HG02885 (cell line): ENCODE data around the gene RRAS2.
"Not testable (repeated sequence)": the region's sequence is repeated elsewhere in the genome, so short reads cannot be mapped to it uniquely, and the experiment has no call there.

Experiments
- ATAC-seq: cut with Tn5 transposase; IDR thresholded peaks from one replicate; pipeline ENCODE4 v1.9.1; 2021; ENCODE audit warnings: mild to moderate bottlenecking; ENCODE audit not compliant: unreplicated experiment, poor library complexity

Gene RRAS2

DNA sequence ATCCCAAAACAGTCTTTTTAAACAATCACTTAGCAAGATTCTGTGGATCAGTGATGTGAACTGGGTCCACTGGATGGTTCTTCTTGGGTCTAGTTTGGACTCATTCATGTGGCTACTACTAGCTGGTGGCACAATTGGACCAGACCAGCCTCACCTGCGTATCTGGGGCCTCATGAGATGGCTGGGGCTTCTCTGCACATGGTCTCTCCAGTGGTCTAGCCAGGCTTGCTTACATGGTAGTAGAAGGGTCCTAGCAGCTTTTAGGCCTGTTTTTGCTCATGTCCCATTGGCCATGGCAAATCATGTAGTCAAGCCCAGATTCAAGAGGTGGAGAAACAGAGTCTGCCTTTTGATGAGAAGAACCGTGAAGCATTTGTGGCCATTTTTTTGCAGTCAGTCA is 94.0 kb downstream of the RRAS2 start:
- ATAC-seq, result no peak

DNA sequence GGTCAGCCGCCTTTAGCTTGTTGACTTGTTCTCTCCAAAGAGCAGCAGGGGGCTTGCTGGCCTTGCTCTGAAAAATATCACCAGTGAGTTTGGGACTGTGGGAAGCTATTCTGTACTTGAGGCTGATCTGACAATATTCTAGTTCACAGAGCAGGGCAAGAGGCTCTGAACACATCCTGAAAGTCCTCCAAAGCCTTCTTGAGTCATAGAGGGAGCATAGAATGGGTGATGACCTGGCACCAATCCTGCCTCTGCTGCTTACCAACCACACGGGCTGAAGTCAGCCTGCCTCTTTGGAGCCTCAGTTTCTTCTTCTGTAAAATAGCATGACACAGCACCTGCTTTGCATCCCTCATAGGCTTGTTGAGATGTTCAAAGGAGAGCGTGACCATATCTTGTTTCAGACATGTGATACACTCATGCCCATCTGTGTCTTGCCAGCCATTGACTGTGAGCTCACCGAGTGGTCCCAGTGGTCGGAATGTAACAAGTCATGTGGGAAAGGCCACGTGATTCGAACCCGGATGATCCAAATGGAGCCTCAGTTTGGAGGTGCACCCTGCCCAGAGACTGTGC is 96.6 kb downstream of the RRAS2 start:
- ATAC-seq, result no peak

DNA sequence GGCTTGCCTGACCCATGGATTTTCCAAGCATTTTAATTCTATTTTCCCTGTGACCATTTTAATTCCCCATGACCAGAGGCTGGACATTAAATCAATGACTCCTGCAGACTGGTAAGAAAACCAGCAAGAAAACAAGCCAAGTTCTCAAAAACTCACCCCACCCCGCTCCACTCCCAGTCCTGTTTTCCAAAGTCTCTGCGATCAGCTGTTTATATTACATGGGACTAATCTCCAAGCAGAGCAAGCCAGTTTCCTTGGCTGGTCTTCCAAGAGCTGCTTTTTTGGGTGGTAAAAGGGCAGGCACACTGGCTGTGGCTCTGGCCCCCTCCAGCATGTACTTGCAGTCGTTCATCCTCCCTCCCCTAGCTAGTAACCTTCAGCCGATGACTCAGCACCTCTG is 97.9 kb downstream of the RRAS2 start:
- ATAC-seq, result no peak

DNA sequence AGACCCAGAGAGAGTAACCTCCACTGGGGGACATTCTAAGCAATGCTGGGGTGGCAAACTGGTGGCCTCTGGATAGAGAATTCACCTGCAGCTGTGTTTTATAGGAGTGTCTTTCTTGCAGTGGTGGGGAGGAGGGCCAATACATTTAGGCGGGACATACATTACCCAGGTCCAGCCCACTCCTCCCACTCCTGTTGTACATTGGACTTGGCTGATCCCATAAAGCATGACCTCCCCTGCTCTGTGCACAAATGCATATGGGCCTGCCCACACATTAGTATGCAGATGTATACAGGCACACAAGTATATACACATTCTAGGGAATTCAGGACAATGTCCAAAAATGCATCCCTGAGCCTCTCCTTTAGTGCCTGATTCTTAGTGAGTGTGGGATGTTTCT is 99.1 kb downstream of the RRAS2 start:
- ATAC-seq, result no peak

DNA sequence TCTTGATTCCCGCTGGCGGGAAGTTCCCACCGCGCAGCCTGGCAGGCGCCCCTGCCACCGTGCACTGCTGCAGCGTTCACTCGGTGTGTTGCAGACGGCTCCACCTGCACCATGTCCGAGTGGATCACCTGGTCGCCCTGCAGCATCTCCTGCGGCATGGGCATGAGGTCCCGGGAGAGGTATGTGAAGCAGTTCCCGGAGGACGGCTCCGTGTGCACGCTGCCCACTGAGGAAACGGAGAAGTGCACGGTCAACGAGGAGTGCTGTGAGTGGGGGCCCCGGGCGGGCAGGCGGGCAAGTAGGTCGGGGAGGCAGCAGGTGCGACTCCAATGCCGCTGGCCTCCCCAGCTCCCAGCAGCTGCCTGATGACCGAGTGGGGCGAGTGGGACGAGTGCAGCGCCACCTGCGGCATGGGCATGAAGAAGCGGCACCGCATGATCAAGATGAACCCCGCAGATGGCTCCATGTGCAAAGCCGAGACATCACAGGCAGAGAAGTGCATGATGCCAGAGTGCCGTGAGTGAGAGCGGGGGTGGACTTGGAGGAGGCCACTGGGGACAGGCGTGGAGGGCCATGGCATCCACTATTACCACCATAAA is 99.7 kb downstream of the RRAS2 start:
- ATAC-seq, result no peak

DNA sequence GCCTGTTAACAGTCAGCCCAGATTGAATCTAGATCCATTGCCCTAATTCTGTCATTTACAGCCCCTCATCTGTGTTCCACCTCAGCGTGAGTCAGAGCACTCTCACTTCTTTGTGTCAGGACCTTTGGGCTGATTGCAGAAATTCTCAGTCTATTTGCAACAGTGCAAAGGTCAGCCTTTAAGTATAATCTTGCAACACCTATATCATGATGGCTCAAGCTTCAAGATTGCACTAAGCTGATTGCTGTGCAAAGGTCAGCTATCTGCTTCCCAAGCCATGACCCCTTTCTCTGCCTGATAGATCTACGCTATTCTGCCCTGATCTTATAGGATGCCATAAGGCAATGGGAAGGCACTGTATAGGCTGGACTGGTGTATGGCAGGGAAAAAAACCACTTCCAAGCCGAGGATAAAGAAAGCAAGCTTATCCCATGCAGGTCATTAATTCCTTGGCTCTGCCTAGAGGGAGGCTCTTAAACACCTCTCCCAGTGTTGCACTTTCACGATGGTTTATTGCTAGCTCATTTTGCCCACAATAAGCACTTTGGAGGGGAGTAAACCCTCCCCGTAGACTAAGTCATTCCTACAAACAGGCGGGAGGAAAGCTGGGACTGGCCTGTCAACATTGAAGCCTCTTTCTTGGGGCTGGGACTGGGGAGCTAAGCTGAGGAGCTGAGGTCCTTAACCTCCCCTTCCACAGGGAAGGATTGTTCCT is 100.6 kb downstream of the RRAS2 start:
- no peak for ATAC-seq

DNA sequence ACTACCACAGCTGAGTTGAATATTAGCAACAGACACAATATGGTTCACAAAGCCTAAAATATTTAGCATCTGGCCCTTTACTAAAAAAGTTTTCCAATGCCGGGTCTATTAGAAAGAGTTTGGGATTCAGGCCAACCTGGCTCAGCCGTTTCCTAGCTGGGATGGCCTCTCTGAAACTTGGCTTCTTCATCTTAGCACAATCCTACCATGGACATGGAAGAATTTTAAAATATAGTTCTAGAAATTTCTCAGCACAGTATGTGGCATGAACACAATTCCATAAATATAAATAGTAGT is 103.8 kb downstream of the RRAS2 start:
- no peak for ATAC-seq

DNA sequence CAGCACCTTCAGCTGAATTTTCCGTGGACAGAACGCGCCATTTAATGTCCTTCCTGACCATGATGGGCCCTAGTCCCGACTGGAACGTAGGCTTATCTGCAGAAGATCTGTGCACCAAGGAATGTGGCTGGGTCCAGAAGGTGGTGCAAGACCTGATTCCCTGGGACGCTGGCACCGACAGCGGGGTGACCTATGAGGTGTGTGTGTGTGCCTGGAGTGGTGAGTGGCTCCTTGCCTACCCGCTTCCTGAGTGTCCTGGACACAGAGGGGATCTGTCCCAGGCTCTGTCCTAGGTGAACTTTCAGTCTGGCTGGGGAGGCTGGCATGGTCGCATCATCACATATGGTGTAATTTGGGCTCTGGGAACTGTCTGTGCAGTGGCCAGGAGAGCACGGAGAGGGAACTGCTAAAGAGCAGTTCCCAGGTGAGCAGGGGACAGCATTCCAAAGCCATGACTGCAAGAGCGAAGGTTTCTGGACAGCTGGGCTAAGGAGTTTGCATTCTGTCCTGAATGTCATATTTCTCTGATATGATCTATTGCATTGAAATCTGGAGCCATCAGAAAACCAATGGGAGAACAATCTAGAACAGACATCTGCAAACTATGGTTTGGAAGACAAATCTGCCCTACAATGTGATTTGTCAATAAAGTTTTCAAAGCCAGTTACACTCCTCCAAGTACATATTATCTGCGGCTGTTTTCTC is 104.3 kb downstream of the RRAS2 start:
- ATAC-seq, result no peak

DNA sequence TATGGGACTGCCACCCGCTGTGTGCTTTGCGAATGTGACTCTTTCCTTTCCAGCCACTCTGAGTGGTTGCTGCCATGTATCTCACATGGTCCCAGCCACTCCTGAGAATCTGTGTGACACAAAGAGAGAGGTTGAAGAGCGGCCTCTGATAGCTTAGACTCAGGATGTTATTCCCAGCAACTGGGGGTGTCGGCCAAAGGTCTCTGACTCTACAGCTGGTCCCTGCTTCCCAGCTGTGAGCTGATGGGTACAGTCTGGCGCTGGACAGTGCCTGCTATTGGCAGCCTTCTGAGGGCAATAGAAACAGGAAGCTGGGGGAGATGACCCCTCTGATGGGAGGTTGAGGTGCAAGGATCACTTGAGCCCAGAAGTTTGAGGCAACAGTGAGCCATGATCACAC is 105.1 kb downstream of the RRAS2 start:
- ATAC-seq, result no peak

DNA sequence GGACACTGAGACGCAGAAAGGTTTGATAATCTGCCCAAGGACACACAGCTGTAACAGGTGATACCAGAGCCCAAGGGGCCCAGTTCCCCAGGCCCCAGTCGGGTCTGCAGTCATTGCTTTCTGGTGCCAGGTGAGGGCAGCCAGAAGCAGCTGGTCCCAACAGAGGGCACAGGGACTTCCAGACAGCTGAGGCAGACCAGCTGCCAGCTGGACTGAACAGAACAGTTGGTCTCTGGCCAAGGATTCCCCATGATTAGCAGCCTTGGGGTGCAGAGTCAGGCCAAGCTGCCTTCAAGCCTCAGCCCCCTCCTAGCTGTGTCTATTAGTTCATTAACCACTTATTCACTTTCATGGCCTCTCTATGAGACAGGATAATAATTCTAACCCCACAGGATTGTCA is 105.6 kb downstream of the RRAS2 start:
- ATAC-seq, result no peak

DNA sequence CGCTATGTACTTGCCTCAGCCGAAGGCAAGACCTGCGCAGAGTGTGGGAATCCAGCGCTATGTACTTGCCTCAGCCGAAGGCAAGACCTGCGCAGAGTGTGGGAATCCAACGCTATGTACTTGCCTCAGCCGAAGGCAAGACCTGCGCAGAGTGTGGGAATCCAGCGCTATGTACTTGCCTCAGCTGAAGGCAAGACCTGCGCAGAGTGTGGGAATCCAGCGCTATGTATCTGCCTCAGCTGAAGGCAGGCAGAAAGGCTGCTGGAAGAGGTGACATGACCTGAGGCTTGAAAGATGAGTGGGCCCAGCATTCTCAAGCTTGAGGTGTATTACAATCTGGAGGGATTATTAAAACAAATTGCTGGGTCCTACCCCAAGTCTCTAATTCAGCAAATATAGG is 106.5 kb downstream of the RRAS2 start:
- ATAC-seq, result not testable (repeated sequence)

DNA sequence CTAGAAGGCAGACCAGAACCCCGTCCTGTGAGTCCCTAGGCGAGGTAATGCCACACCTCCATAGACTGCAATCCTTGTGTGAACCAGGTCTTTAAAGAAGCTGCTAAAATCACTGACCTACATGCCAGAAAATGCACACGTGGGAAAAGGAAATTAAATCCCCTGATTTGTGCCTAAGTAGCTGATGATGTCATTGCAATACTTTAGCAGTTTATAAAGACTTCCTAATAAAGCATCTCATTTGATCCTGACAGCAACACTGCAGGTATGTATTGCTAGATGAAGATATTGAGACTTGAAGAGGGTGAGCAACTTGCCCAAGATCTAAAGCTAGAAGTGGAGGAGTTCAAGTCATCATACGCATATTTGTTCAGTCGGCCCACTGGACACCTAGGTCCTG is 107.2 kb downstream of the RRAS2 start:
- no peak for ATAC-seq

DNA sequence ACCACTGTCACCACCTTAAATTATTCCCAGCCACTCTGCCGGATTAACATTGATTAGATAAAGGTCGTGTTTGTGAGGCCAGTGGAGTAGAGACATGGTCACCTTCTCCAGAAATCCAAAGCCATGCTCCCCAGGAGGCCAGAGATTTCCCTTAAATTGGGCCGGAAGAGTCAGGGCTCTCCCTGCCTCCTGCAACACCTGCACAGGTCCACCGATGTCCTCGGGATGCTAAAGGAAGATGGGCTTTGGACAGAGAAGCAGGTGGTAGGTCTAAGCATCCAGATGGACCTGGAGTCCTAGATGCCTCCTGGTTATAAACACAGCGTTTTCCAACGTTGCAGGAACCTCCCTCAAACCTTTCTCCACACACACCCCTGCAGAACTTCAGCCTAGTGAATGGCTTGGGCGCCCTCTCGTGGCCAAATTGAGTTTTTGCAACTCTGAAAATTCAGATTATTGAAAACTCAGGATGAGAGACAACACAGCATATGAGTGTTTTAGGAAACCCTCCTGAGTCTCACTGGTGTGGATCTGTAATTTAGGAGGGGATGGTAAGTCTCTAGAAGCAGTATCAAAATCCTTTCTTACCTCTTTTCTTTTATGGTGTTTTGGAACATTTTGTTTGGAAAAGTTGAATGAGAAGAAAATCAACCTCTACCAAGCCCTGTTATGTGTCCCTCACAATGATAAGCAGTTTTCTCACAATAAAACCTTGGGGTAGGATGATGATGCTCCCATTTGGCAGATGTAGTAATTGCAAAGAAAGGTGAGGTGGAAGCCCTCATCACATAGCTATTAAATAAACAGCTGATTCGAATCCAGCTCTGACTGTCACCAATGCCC is 109.6 kb downstream of the RRAS2 start:
- peak; percentile 47 for ATAC-seq

DNA sequence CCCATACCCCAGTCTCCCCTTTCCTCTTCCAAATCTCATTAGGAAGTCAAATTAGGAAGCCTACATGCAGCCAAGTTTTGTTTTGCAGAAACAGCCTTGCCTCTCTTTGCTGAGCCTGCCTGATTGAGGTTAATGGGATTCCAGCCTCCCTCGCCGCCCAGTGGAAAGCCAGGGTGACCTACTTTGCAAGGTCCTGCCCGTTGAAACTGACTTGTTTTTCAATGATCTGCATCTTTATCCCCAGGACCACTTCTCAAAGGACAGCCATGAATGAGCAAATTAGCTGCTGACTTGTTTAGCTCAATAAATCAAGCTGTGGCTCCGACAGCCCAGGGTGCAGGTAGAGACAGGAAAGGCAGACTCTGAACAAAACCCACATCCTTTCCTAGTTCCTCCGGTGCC is 110.4 kb downstream of the RRAS2 start:
- ATAC-seq, result no peak

DNA sequence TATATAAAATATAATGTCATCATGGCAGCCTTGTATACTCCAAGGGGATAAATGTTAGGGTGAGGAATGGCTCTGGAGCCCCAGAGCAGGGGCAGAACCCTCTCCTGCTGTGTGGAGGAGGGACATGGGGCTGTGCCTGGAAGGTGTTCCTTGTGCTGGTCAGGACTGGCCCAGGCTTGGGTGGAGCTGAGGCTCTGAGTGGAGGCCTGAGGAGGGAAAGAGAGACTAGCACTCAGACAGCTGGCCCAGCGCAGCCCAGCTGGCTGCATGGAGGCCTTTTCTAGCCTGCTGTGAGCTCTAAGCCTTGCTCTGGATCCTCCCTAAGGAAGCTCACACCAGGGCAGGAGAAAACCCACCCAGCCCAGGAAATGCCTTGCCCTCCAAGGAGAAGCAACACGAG is 113.5 kb downstream of the RRAS2 start:
- ATAC-seq, result no peak

DNA sequence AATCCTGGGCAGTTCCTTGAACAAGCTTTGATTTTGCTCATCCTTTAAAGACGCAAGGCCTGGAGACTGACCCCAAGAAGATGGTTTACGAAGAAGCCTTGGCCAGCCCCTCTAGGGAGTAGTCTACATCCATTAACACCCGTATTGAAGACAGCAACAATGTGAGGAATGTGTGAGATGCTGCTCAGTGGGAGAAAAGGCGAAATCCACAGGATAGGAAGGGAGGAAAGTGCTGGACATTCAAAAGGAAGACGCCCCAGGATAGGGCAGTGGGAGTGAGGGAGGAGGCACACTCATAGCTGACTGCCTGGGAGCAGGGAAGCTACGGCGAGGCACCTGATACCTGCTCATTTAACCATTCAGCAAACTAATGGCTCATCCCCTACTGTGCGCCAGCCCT is 114.1 kb downstream of the RRAS2 start:
- no peak for ATAC-seq

DNA sequence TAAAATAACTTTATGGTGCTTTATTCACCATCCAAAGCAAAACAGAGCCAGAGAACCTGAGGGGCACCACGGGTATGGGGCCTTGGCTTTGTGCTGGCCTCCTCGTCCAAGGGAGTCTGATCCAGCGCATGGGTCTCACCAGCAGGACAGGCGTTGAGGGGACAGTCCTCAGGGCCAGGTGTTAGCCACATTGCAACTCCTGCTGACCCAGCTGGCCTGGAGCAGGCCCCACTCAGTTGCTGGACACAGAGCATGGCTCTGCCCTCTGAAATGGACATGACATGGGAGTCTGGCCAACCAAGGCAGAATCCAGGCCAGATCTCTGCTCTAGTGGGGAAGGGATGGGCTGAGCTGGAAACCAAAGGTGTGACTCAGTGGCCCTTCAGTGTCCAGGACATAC is 116.2 kb downstream of the RRAS2 start:
- no peak for ATAC-seq

DNA sequence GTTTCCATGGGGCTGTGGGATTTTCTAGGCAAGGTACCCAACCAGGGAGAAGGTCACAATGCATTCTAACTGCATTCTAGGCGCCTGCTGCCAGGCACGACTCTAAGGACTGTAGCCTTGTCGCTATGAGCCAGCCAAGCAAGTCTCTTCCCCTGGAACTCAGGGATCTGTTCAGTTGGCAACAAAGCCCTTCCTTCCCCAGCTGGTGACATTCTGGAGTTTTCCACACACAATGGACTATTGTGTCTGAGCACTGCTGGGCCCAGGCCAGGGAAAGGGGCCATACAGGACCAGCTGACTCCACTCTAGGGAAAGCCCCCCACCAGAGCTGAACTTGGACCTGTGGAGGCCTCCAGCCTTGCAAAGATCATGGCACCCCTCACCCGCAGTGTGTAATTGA is 116.8 kb downstream of the RRAS2 start:
- ATAC-seq, result no peak

DNA sequence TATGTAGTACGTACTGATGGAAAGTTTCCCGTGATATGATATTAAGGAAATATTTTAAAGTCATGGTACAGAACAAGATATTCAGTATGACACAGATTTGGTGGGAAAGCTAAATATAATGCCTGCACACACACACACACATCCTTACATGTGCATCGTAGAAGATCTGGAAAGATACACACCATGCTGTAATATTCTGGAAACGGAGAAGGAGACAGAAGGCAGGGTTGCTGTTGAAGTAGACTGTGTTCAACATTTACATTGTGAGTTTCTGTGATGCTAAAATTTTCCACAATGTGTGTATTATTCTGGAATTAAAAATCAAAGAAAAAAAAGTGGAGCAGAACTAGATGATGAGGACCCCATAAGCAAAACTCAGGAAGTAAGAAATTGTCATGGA is 118.0 kb downstream of the RRAS2 start:
- no peak for ATAC-seq

DNA sequence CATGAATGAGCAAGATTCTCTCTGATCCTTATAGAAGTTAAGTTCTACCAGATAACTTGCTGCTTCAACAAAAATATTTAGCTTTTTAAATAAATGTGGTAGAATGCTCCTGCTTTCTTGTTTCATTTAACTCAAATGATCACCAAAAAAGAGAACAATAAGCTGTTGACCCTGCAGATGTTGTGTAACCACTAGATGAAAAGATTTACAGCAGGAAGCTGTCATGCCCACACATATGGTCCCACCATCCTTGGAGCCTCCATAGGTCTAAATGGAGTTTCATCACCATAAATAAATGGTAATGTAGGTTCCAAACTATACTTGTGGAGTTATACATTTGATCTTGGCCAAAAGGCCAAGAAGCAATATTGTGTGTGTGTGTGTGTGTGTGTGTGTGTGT is 118.8 kb downstream of the RRAS2 start:
- ATAC-seq, result no peak

DNA sequence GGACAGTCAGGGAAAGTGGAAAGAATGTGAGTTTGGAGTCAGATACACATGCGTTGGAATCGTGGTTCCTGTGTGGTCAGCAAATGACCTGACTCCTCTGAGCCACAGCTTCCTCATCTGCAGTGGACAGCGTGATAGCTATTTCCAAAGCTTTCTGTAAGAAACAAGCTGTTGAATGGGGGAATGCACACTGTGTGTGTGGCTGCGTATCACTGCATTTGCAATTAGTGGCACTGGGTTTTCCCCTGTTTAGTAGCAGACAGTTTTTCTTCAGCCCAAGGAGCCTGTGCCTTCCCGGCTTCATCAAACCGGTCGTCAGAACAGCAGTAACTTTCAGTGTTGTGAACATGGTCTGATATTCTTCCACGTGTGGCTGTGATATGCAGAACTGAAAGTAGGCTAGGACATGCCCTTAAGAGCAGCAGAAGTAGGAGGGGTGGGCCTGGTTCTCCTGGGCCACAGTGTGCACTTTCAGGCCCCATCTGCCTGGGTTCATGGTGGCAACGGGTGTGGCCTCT is 121.5 kb downstream of the RRAS2 start:
- peak; percentile 98 for ATAC-seq
